ENCODE measurements around the gene HRG. TPM values are rescaled to one million over a fixed set of nuclear protein-coding genes. Genes with fewer than 3 reads are reported as not detected.

The HRG gene
- total RNA-seq, 4 donors from 2014 or later = not detected

GRCh38 chr3:186663361-186664118, 2.3 kb upstream of the HRG start:
- WGBS = 25% methylated on average over 7 of the region's 7 CpGs
- no peak for DNase-seq (ENCODE audit: extremely low spot score)

GRCh38 chr3:186664119-186664495, 1.7 kb upstream of the HRG start:
- H3K9me3 ChIP-seq = no peaks in the 10 kb centered on the region
- H3K4me1 ChIP-seq = no peaks in the 10 kb centered on the region
- intact Hi-C loops (cut with DNase I) = no loop called here
- H3K4me3 ChIP-seq = no peak overlapping the region
- DNase-seq (ENCODE audit: extremely low spot score) = no peak
- no peak for TF ChIP-seq POLR2AphosphoS5 (IDR thresholded peaks at IDR 0.05)
- TF ChIP-seq EP300 (IDR thresholded peaks at IDR 0.05) = no peak
- TF ChIP-seq, protein P1, sequence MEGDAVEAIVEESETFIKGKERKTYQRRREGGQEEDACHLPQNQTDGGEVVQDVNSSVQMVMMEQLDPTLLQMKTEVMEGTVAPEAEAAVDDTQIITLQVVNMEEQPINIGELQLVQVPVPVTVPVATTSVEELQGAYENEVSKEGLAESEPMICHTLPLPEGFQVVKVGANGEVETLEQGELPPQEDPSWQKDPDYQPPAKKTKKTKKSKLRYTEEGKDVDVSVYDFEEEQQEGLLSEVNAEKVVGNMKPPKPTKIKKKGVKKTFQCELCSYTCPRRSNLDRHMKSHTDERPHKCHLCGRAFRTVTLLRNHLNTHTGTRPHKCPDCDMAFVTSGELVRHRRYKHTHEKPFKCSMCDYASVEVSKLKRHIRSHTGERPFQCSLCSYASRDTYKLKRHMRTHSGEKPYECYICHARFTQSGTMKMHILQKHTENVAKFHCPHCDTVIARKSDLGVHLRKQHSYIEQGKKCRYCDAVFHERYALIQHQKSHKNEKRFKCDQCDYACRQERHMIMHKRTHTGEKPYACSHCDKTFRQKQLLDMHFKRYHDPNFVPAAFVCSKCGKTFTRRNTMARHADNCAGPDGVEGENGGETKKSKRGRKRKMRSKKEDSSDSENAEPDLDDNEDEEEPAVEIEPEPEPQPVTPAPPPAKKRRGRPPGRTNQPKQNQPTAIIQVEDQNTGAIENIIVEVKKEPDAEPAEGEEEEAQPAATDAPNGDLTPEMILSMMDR (IDR thresholded peaks at IDR 0.05) = no peak
- no peak for TF ChIP-seq POLR2A (IDR thresholded peaks at IDR 0.05; ENCODE audit: low read depth)
- no peaks in the 10 kb centered on the region for H3K36me3 ChIP-seq
- H3K27ac ChIP-seq (replicated peaks in 1 of 4) = no peak overlapping the region
- H3K27me3 ChIP-seq = peaks cover 0 to 32% (median 0%) of the 10 kb centered on the region in 4 donors

More at GRCh38 chr3:186663361-186664118, 2.3 kb upstream of the HRG start:
- Histone ChIP-seq H3K27ac (replicated peaks in 1 of 4) (no peak overlapping the region), H3K4me3 (no peak overlapping the region), H3K4me1 (no peaks in the 10 kb centered on the region), H3K36me3 (no peaks in the 10 kb centered on the region), H3K9me3 (no peaks in the 10 kb centered on the region), H3K27me3 (peaks cover 0 to 32% (median 0%) of the 10 kb centered on the region in 4 donors)
- intact Hi-C loops (cut with DNase I) = no loop called here
- TF ChIP-seq, protein P1 (IDR thresholded peaks at IDR 0.05) = no peak
- no peak for TF ChIP-seq EP300 (IDR thresholded peaks at IDR 0.05)

DNA sequence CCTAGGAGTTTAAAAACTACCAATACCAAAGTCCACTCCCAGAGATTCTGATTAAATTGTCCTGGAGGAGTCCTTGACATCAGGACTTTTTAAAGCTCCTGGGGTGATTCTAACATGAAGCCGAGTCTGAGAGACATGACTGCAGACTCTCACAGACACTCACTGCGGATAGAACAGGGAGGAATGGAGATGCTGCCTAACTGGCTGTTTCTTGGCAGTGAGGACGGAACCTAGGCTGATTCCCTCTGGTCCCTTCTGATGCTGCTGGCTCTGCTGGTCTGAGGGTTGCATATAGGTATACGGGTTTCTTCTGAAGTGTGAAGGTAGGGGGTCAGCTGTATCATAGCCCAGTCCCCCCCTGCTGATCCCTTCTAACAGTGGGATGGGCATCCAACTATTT, 1.3 kb upstream of the HRG start:
- TF ChIP-seq, protein P1 (IDR thresholded peaks at IDR 0.05) = no peak
- intact Hi-C loops (cut with DNase I) = no loop called here
- H3K4me1 ChIP-seq = no peaks in the 10 kb centered on the region
- 40% methylated on average over 4 of the region's 4 CpGs for WGBS
- H3K36me3 ChIP-seq = no peaks in the 10 kb centered on the region
- DNase-seq (ENCODE audit: extremely low spot score) = no peak
- H3K27ac ChIP-seq (replicated peaks in 1 of 4) = no peak overlapping the region
- no peaks in the 10 kb centered on the region for H3K9me3 ChIP-seq
- peaks cover 0 to 32% (median 0%) of the 10 kb centered on the region in 4 donors for H3K27me3 ChIP-seq
- no peak overlapping the region for H3K4me3 ChIP-seq

DNA sequence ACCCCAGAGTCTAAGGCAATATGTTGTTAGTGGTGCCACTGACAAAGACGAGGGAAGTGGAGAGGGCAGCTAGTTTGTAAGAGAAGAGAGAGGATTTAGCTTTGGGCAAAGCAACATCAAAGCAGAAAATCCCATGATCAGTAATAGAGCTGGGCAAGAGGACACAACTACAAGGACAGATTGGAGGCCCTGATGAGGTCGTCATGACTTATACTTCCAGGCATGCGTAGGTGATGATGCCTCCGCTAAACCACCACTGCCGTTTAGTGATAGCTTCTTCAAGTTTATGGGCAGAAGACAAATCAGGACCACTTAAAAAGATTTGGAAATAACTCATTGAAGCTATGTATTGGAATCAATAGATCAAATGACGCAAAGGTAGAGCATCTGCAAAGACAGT, 2.6 kb downstream of the HRG start:
- no peaks in the 10 kb centered on the region for H3K36me3 ChIP-seq
- H3K27me3 ChIP-seq = peaks cover 0 to 32% (median 0%) of the 10 kb centered on the region in 4 donors
- no peak overlapping the region for H3K4me3 ChIP-seq
- H3K4me1 ChIP-seq = no peaks in the 10 kb centered on the region
- intact Hi-C loops (cut with DNase I) = no loop called here
- H3K9me3 ChIP-seq = no peaks in the 10 kb centered on the region
- DNase-seq (ENCODE audit: extremely low spot score) = no peak
- TF ChIP-seq POLR2AphosphoS5 (IDR thresholded peaks at IDR 0.05) (no peak), POLR2A (IDR thresholded peaks at IDR 0.05; ENCODE audit: low read depth) (no peak), EP300 (IDR thresholded peaks at IDR 0.05) (no peak)
- TF ChIP-seq, protein P1 (IDR thresholded peaks at IDR 0.05) = no peak
- WGBS = 72% methylated on average over 6 of the region's 6 CpGs
- no peak overlapping the region for H3K27ac ChIP-seq (replicated peaks in 1 of 4)

Data from esophagus muscularis mucosa (tissue), 4 donors.